Spleen (tissue), 11 donors: ENCODE measurements around the gene COL8A1. TPM values are rescaled to one million over a fixed set of nuclear protein-coding genes. Genes with fewer than 3 reads are reported as not detected.

ENCODE experiments used
- DNase-seq: peaks from one replicate; pipeline ENCODE4 v3.0.0-alpha.2; 2020
- H3K27ac ChIP-seq, 8 donors: fragments of 200-600 bp; sonication (generic) in 7 of 8; 1 replicate in 4 of 8; 2 replicates in 4 of 8; pipeline versions ENCODE4 v1.5.0 to v1.8.0; 2016 to 2021; ENCODE audit warnings: inconsistent platforms in 4 of 8, mild to moderate bottlenecking in 4 of 8, moderate library complexity in 1 of 8
- H3K27me3 ChIP-seq, 7 donors: fragments of 200-600 bp; sonication (generic) in 6 of 7; replicated peaks in 1 of 7; 1 replicate in 4 of 7; 2 replicates in 3 of 7; pipeline versions ENCODE4 v1.5.0 to v1.8.0; 2016 to 2021; ENCODE audit warnings: inconsistent platforms in 3 of 7, mild to moderate bottlenecking in 1 of 7
- H3K36me3 ChIP-seq, 6 donors: fragments of 200-600 bp; sonication (generic) in 5 of 6; 1 replicate in 4 of 6; 2 replicates in 2 of 6; pipeline versions ENCODE4 v1.5.0 to v1.8.0; 2016 to 2021; ENCODE audit warnings: inconsistent platforms in 2 of 6
- H3K4me1 ChIP-seq, 6 donors: fragments of 200-600 bp; sonication (generic) in 5 of 6; 1 replicate in 3 of 6; 2 replicates in 3 of 6; pipeline versions ENCODE4 v1.5.0 to v1.8.0; 2016 to 2021; ENCODE audit warnings: inconsistent platforms in 3 of 6
- H3K4me3 ChIP-seq, 8 donors: fragments of 200-600 bp; sonication (generic) in 7 of 8; 1 replicate in 4 of 8; 2 replicates in 4 of 8; pipeline versions ENCODE4 v1.5.0 to v1.8.0; 2016 to 2021; ENCODE audit warnings: inconsistent platforms in 4 of 8, mild to moderate bottlenecking in 4 of 8, moderate library complexity in 2 of 8
- H3K9me3 ChIP-seq, 8 donors: fragments of 200-600 bp; sonication (generic) in 7 of 8; 1 replicate in 4 of 8; 2 replicates in 4 of 8; pipeline versions ENCODE4 v1.5.0 to v1.8.0; 2016 to 2021; ENCODE audit warnings: inconsistent platforms in 4 of 8
- POLR2A ChIP-seq, 3 donors: fragments of 450-650 bp; IDR thresholded peaks; one replicate each; pipeline ENCODE4 v1.5.1; 2017; ENCODE audit warnings: antibody characterized with exemption in 3 of 3, mild to moderate bottlenecking in 1 of 3
- POLR2AphosphoS5 ChIP-seq, 3 donors: sonication (generic); formaldehyde crosslinking; IDR thresholded peaks; one replicate each; pipeline ENCODE4 v1.5.1; 2017; ENCODE audit warnings: antibody characterized with exemption in 3 of 3
- WGBS, 5 donors: extraction: QIAGEN DNeasy Blood & Tissue Kit in 3 of 5; methylation state at CpG; one replicate each; pipeline versions ENCODE4 v1.1.5 to v1.1.7; 2013 to 2018; 5-methylcytosine and 5-hydroxymethylcytosine counted together
- intact Hi-C: fragments of 100-400 bp; cut with DNase I; formaldehyde crosslinking; loops from one replicate; pipeline ENCODE4 v1.15.0; 2023; ENCODE audit warnings: low total_unique reads
- polyA plus RNA-seq, 3 donors: library from polyadenylated mRNA; stranded (reverse); fragments of 200-250 nt; gene quantifications; one replicate each; pipeline ENCODE4 v1.2.1, GENCODE V29; 2013
- total RNA-seq, 7 donors: library from RNA; depleted of rRNA in 3 of 7; stranded (reverse); fragments of >200 nt in 3 of 7; fragmentation: NEBNext Ultra II Directional in 4 of 7; extraction: Animal tissue kit (Norgen Biotek cat#: 25700) in 4 of 7; gene quantifications; one replicate each; pipeline versions ENCODE4 v1.1.0 to v1.2.1, GENCODE V29; 2016 to 2021
- TF ChIP-seq, protein P1 (sequence below), 11 experiments: fragments of 200-600 bp in 7 of 11; fragments of 450-650 bp in 4 of 11; sonication (generic) in 4 of 11; IDR thresholded peaks in 8 of 11; conservative IDR thresholded peaks in 3 of 11; 1 replicate in 7 of 11; 2 replicates in 4 of 11; pipeline versions ENCODE4 v1.4.0 to v1.8.0; 2016 to 2021; ENCODE audit warnings: antibody characterized with exemption in 11 of 11, inconsistent platforms in 4 of 11, mild to moderate bottlenecking in 1 of 11
- donor health status: healthy with polysubstance abuse.
- donor health status: DM: no; HTN: no; CAD: no; lungs with moderate emphysema.
- donor health status: DM: no; HTN: no; CAD: no.
- donor health status: Bipolar disorder and iron deficiency.
- donor health status: healthy.
- donor health status: DM: no; HTN: no; CAD: no.
- donor health status: DM: yes; HTN: yes; CAD: no.

The COL8A1 gene
- total and polyA plus RNA-seq, 10 donors: 0.22 to 3.1 (median 1.4) TPM

DNA sequence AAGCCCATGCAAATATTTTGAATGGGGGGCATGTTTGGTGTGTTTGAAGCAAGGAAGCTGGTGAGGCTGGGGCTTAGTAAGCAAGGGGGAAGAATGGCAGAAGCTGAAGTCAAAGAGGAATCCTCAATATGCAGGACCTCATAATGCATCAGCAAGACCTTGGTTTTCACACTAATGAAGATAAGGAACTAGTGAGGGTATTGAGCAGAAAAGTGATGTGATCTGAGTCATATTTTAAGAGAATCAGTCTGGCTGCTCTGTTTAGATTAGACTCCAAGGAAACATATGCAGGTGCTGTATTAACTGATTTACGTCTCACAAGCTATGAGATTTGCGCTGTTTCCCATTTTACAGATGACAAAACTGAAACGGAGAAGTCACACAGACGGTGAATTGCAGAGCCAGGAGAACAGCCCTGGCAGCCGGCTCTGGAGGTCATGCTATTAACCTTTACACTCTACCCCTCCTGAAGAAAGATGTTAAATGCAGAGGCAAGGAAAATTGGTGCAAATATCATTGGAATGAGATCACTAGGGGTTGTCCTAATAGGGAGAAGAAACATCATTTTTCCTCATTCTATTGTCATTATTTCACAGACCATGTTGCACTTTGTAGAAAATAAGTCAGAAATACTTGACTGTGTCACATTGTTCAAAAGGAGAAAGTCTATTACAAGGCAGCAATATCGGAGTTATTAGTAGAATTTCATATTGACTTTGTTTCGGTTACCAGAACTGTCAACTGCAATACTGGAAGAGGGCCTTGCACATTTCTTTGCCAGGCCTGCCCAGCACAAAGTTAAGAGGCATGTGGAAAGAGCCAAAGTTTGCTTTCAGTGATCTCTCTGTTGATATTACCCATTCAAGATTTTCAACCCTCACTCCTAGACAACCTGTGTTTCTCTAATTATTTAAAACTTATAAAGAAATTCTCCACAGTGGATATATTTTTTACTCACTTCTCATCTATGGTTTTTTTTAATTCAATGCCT lies 64.9 kb downstream of the COL8A1 start:
- DNase-seq: no peak
- Histone ChIP-seq H3K27ac (no peak overlapping the region), H3K4me3 (no peak overlapping the region), H3K27me3 (peaks cover 0 to 11% (median 0%) of the 10 kb centered on the region in 7 donors), H3K4me1 (no peaks in the 10 kb centered on the region), H3K36me3 (no peaks in the 10 kb centered on the region), H3K9me3 (no peaks in the 10 kb centered on the region)
- WGBS, 5 donors: 79 to 89% (median 86%) methylated on average over 7 of the region's 7 CpGs
- intact Hi-C loops: no loop called here
- TF ChIP-seq POLR2A (IDR thresholded peaks at IDR 0.05) (no peak), POLR2AphosphoS5 (IDR thresholded peaks at IDR 0.05) (no peak)
- TF ChIP-seq, protein P1, sequence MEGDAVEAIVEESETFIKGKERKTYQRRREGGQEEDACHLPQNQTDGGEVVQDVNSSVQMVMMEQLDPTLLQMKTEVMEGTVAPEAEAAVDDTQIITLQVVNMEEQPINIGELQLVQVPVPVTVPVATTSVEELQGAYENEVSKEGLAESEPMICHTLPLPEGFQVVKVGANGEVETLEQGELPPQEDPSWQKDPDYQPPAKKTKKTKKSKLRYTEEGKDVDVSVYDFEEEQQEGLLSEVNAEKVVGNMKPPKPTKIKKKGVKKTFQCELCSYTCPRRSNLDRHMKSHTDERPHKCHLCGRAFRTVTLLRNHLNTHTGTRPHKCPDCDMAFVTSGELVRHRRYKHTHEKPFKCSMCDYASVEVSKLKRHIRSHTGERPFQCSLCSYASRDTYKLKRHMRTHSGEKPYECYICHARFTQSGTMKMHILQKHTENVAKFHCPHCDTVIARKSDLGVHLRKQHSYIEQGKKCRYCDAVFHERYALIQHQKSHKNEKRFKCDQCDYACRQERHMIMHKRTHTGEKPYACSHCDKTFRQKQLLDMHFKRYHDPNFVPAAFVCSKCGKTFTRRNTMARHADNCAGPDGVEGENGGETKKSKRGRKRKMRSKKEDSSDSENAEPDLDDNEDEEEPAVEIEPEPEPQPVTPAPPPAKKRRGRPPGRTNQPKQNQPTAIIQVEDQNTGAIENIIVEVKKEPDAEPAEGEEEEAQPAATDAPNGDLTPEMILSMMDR (IDR thresholded peaks at IDR 0.05 in 8 of 11, conservative IDR thresholded peaks at IDR 0.05 in 3 of 11): no peak

DNA sequence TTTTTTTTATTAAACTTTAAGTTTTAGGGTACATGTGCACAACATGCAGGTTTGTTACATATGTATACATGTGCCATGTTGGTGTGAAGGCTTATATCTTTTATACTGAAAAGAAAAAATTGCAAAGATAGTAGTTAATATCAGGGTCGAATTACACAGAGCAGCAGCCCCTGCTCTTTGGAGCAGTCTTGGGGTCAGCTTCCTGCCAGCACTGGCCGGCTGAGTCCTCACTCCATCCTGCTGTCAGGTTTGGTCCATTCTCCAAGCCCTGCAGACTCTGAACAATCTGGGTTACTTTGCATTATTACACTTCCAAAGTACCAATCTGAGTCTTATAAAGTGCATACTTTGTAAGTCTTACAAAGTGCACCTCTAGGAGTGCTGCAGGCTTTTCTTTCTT lies 66.0 kb downstream of the COL8A1 start:
- H3K4me1 ChIP-seq: no peaks in the 10 kb centered on the region
- no peaks in the 10 kb centered on the region for H3K36me3 ChIP-seq
- no peaks in the 10 kb centered on the region for H3K9me3 ChIP-seq
- intact Hi-C loops: no loop called here
- no peak overlapping the region for H3K4me3 ChIP-seq
- peaks cover 0 to 4% (median 0%) of the 10 kb centered on the region in 7 donors for H3K27me3 ChIP-seq
- WGBS, 5 donors: 44 to 70% (median 66%) methylated on average over 2 of the region's 2 CpGs
- TF ChIP-seq POLR2A (IDR thresholded peaks at IDR 0.05) (no peak), POLR2AphosphoS5 (IDR thresholded peaks at IDR 0.05) (no peak)
- TF ChIP-seq, protein P1 (IDR thresholded peaks at IDR 0.05 in 8 of 11, conservative IDR thresholded peaks at IDR 0.05 in 3 of 11): no peak
- no peak overlapping the region for H3K27ac ChIP-seq
- DNase-seq: no peak

DNA sequence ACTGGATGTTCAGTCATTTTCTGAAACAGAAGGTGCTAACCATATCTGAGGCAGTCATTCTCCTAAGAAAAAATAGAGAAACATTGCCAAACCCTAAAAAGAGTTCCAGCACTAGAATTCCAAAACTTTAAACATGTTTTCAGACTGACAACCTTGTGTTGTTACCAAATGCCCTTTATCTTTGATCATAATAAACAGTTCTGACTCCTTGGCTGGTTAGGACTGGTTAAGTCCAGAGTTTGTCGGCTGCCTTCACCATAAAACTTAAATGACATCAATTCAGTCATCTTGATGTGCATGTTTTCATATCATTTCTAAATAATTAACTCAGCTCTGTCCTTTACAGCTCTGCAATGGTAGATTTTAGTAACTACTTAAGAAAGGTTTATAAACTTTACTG lies 68.0 kb downstream of the COL8A1 start:
- TF ChIP-seq, protein P1 (IDR thresholded peaks at IDR 0.05 in 8 of 11, conservative IDR thresholded peaks at IDR 0.05 in 3 of 11): no peak
- TF ChIP-seq POLR2AphosphoS5 (IDR thresholded peaks at IDR 0.05) (no peak), POLR2A (IDR thresholded peaks at IDR 0.05) (no peak)
- Histone ChIP-seq H3K9me3 (no peaks in the 10 kb centered on the region), H3K4me3 (no peak overlapping the region), H3K27ac (no peak overlapping the region), H3K4me1 (no peaks in the 10 kb centered on the region), H3K27me3 (no peaks in the 10 kb centered on the region), H3K36me3 (no peaks in the 10 kb centered on the region)
- no peak for DNase-seq
- intact Hi-C loops: no loop called here
- WGBS, 5 donors: 68 to 85% (median 79%) methylated on average over 1 of the region's 1 CpG

DNA sequence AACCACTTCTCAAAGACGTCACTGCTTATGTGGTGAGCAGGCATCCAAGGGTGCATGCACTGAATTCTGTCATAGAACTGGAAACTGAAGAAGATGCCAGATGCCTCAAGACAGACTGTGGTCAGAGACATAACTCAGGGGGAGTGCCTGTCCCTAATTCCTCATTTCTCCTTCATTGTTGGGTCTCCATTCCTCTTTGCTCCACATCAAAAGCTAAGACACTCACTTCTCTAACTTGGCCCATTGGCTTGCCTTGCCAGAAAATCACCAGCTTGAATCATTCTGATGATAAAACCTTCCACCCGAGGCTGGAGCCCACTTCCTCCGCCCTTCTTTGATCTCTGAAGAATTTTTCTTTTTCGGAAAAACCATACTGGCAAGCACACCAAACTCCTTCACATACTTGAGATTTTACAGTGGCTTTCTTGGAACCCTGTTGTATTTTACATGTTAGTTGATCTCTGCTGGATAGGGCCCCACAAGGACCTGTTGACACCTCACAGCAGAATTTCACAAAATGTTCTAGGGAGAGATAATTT lies 69.9 kb downstream of the COL8A1 start:
- no peaks in the 10 kb centered on the region for H3K9me3 ChIP-seq
- TF ChIP-seq, protein P1 (IDR thresholded peaks at IDR 0.05 in 8 of 11, conservative IDR thresholded peaks at IDR 0.05 in 3 of 11): no peak
- TF ChIP-seq POLR2A (IDR thresholded peaks at IDR 0.05): no peak
- no peak for TF ChIP-seq POLR2AphosphoS5 (IDR thresholded peaks at IDR 0.05)
- intact Hi-C loops: no loop called here
- H3K4me3 ChIP-seq: no peak overlapping the region
- no peaks in the 10 kb centered on the region for H3K27me3 ChIP-seq
- DNase-seq: no peak
- H3K27ac ChIP-seq: no peak overlapping the region
- WGBS, 5 donors: 74 to 86% (median 82%) methylated on average over 4 of the region's 4 CpGs
- no peaks in the 10 kb centered on the region for H3K4me1 ChIP-seq
- no peaks in the 10 kb centered on the region for H3K36me3 ChIP-seq
